ENCODE data around the gene TMEM266.
"Not testable (repeated sequence)": the region's sequence is repeated elsewhere in the genome, so short reads cannot be mapped to it uniquely, and the experiment has no call there.

Gene TMEM266

GRCh38 chr15:76033438-76033837 lies 26.3 kb upstream of the TMEM266 start:
- DNase-seq (ENCODE audit: low read depth in 2 of 2) = no peak
- H3K4me3 ChIP-seq (replicated peaks in 1 of 2; ENCODE audit: low read depth in 2 of 2, low read length in 2 of 2) = no peak overlapping the region
- TF ChIP-seq, protein P1, sequence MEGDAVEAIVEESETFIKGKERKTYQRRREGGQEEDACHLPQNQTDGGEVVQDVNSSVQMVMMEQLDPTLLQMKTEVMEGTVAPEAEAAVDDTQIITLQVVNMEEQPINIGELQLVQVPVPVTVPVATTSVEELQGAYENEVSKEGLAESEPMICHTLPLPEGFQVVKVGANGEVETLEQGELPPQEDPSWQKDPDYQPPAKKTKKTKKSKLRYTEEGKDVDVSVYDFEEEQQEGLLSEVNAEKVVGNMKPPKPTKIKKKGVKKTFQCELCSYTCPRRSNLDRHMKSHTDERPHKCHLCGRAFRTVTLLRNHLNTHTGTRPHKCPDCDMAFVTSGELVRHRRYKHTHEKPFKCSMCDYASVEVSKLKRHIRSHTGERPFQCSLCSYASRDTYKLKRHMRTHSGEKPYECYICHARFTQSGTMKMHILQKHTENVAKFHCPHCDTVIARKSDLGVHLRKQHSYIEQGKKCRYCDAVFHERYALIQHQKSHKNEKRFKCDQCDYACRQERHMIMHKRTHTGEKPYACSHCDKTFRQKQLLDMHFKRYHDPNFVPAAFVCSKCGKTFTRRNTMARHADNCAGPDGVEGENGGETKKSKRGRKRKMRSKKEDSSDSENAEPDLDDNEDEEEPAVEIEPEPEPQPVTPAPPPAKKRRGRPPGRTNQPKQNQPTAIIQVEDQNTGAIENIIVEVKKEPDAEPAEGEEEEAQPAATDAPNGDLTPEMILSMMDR (IDR thresholded peaks at IDR 0.05; ENCODE audit: low read depth, low read length) = no peak

DNA sequence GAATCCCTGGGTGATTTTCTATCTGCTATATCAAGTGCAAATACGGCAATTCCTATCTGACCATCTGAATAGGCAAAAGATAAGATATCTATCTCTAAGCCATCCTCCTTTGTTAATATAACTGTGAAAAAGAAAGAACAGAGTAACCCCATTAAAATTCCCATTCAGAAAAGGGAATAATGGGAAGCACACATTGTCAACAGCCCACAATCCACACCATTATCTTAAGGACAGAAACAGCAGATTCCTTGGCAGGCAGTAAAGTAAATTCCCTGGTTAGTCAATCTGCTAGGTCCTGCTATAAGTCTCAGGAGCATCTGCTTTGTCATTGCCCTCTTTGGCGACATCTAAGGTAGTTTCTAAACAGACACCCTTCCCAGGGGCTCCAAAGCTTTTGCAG lies 25.7 kb upstream of the TMEM266 start:
- no peak overlapping the region for H3K4me3 ChIP-seq (replicated peaks in 1 of 2; ENCODE audit: low read depth in 2 of 2, low read length in 2 of 2)
- TF ChIP-seq, protein P1 (IDR thresholded peaks at IDR 0.05; ENCODE audit: low read depth, low read length) = no peak
- DNase-seq (ENCODE audit: low read depth in 2 of 2) = no peak

- no peak overlapping the region for H3K4me3 ChIP-seq (replicated peaks in 1 of 2; ENCODE audit: low read depth in 2 of 2, low read length in 2 of 2)
- TF ChIP-seq, protein P1 (IDR thresholded peaks at IDR 0.05; ENCODE audit: low read depth, low read length) = no peak
- DNase-seq (ENCODE audit: low read depth in 2 of 2) = no peak
Observed at GRCh38 chr15:76035593-76035992, 24.2 kb upstream of the TMEM266 start.

- TF ChIP-seq, protein P1 (IDR thresholded peaks at IDR 0.05; ENCODE audit: low read depth, low read length) = no peak
- H3K4me3 ChIP-seq (replicated peaks in 1 of 2; ENCODE audit: low read depth in 2 of 2, low read length in 2 of 2) = no peak overlapping the region
- DNase-seq (ENCODE audit: low read depth in 2 of 2) = no peak
Observed at GRCh38 chr15:76038512-76038911, 21.3 kb upstream of the TMEM266 start.

- H3K4me3 ChIP-seq (replicated peaks in 1 of 2; ENCODE audit: low read depth in 2 of 2, low read length in 2 of 2); DNase-seq (ENCODE audit: low read depth in 2 of 2): not testable (repeated sequence)
Observed at GRCh38 chr15:76054201-76054600, 5.6 kb upstream of the TMEM266 start.

DNA sequence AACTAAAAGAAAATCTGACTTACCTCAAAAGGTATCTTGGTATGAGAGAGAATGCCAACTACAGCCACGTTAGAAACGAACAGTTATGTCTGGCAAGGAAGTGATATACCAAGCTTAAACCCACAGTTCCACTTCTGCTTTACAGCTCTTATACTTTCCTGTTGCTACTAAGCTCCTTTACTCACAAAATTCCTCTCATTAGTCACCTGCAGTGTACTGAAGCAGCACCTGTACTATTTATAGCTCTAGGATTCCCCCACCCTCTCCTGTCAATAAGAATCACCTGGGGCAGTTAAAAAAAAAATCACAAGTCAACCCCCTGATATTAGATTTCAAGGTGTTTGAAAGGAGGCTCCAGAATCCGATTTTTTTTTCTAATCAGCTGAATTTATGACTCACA lies 2.9 kb upstream of the TMEM266 start:
- TF ChIP-seq, protein P1 (IDR thresholded peaks at IDR 0.05; ENCODE audit: low read depth, low read length) = no peak
- no peak for DNase-seq (ENCODE audit: low read depth in 2 of 2)
- H3K4me3 ChIP-seq (replicated peaks in 1 of 2; ENCODE audit: low read depth in 2 of 2, low read length in 2 of 2) = no peak overlapping the region

DNA sequence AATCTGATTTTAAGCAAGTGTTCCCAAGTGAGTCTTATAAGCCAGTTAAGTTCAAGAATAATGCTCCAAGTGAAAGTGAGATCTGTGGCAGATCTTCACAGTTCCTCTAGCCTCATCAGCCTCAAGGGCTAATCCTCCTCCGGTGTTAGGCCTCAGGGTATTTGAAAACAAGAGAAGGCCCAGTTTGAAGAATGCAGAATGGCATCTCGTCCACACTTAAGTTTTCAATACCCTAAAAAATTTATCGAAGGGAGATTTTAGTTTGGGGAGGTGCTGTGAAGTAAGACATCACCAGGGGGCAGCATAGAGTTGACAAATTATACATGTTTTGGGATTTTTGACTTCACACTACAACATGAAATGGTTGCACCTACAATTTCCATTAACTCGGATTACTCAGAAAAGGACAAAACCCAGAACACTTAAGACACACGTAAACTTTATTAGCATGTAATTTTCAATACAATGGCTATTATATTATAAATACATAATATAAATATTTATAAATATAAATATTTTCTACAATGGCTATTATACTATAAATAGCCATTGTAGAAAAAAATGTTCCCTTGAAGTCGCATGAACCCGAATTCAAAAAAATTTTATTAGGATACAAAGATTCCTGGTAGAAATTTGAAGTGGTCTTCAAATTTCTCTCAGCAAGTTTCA lies 2.3 kb upstream of the TMEM266 start:
- no peak overlapping the region for H3K4me3 ChIP-seq (replicated peaks in 1 of 2; ENCODE audit: low read depth in 2 of 2, low read length in 2 of 2)
- TF ChIP-seq, protein P1 (IDR thresholded peaks at IDR 0.05; ENCODE audit: low read depth, low read length) = peak; percentile 75
- DNase-seq (ENCODE audit: low read depth in 2 of 2) = peak; percentile 59 to 61

All from cardiac fibroblast (primary cell).